Measurements from ENCODE around the gene TRPM8. TPM values are rescaled to one million over a fixed set of nuclear protein-coding genes. Genes with fewer than 3 reads are reported as not detected.

The TRPM8 gene
- polyA plus RNA-seq, 1 donor (not counting 4 experiments of a cell fraction or from before 2014, with no cell fraction given), result 0.04 TPM

GRCh38 chr2:234027641-234028040 lies 110.5 kb downstream of the TRPM8 start:
- Histone ChIP-seq H3K9ac (ENCODE audit: control insufficient read depth, extremely low read depth, insufficient read depth, low read length) (no peak overlapping the region), H3K27me3 (ENCODE audit: control insufficient read depth, extremely low read depth, insufficient read depth, low read length) (no peaks in the 10 kb centered on the region), H3K9me1 (ENCODE audit: control insufficient read depth, extremely low read depth, insufficient read depth, low read length) (no peaks in the 10 kb centered on the region), H3K27ac (ENCODE audit: control insufficient read depth, insufficient read depth, low read length) (no peak overlapping the region), H3K4me1 (ENCODE audit: control insufficient read depth, extremely low read depth, insufficient read depth, low read length) (peaks cover 20% of the 10 kb centered on the region), H3K79me2 (ENCODE audit: control insufficient read depth, insufficient read depth, low read length) (no peaks in the 10 kb centered on the region), H3K36me3 (ENCODE audit: control insufficient read depth in 2 of 2, extremely low read depth in 1 of 2, insufficient read depth in 2 of 2, low read length in 2 of 2) (no peaks in the 10 kb centered on the region), H4K20me1 (ENCODE audit: control insufficient read depth, extremely low read depth, insufficient read depth, low read length) (no peaks in the 10 kb centered on the region), H3K4me2 (ENCODE audit: control insufficient read depth, extremely low read depth, insufficient read depth, low read depth, low read length) (no peak overlapping the region), H2AFZ (ENCODE audit: control insufficient read depth, low read length) (no peak overlapping the region), H3K4me3 (ENCODE audit: control insufficient read depth in 2 of 3, extremely low read depth in 1 of 3, insufficient read depth in 2 of 3, low read depth in 1 of 3, low read length in 3 of 3) (no peak overlapping the region), H3K9me3 (ENCODE audit: control insufficient read depth, low read depth, low read length) (peaks cover 2% of the 10 kb centered on the region)
- TF ChIP-seq EZH2 (IDR thresholded peaks at IDR 0.05; ENCODE audit: low read length) (no peak), CTCF (optimal IDR thresholded peaks at IDR 0.05 in 1 of 3, IDR thresholded peaks at IDR 0.05 in 1 of 3, conservative IDR thresholded peaks at IDR 0.05 in 1 of 3; ENCODE audit: extremely low read depth in 1 of 3, insufficient read depth in 2 of 3, low read length in 3 of 3) (no peak)
- DNase-seq (ENCODE audit: low read depth, low spot score) (no peak), FAIRE-seq (no peak)
- dilution Hi-C loops (cut with MboI; ENCODE audit: extremely low pct_ligation_motif_present, low sequenced_read_pairs), result no loop called here

- Histone ChIP-seq H3K79me2 (ENCODE audit: control insufficient read depth, insufficient read depth, low read length) (no peaks in the 10 kb centered on the region), H3K9me1 (ENCODE audit: control insufficient read depth, extremely low read depth, insufficient read depth, low read length) (no peaks in the 10 kb centered on the region), H3K4me1 (ENCODE audit: control insufficient read depth, extremely low read depth, insufficient read depth, low read length) (peaks cover 20% of the 10 kb centered on the region), H3K9ac (ENCODE audit: control insufficient read depth, extremely low read depth, insufficient read depth, low read length) (no peak overlapping the region), H2AFZ (ENCODE audit: control insufficient read depth, low read length) (no peak overlapping the region), H3K27me3 (ENCODE audit: control insufficient read depth, extremely low read depth, insufficient read depth, low read length) (no peaks in the 10 kb centered on the region), H3K9me3 (ENCODE audit: control insufficient read depth, low read depth, low read length) (no peaks in the 10 kb centered on the region), H3K27ac (ENCODE audit: control insufficient read depth, insufficient read depth, low read length) (no peak overlapping the region), H3K4me3 (ENCODE audit: control insufficient read depth in 2 of 3, extremely low read depth in 1 of 3, insufficient read depth in 2 of 3, low read depth in 1 of 3, low read length in 3 of 3) (no peak overlapping the region), H3K36me3 (ENCODE audit: control insufficient read depth in 2 of 2, extremely low read depth in 1 of 2, insufficient read depth in 2 of 2, low read length in 2 of 2) (no peaks in the 10 kb centered on the region), H4K20me1 (ENCODE audit: control insufficient read depth, extremely low read depth, insufficient read depth, low read length) (no peaks in the 10 kb centered on the region), H3K4me2 (ENCODE audit: control insufficient read depth, extremely low read depth, insufficient read depth, low read depth, low read length) (no peak overlapping the region)
- no peak for FAIRE-seq
- TF ChIP-seq EZH2 (IDR thresholded peaks at IDR 0.05; ENCODE audit: low read length) (no peak), CTCF (optimal IDR thresholded peaks at IDR 0.05 in 1 of 3, IDR thresholded peaks at IDR 0.05 in 1 of 3, conservative IDR thresholded peaks at IDR 0.05 in 1 of 3; ENCODE audit: extremely low read depth in 1 of 3, insufficient read depth in 2 of 3, low read length in 3 of 3) (no peak)
- DNase-seq (ENCODE audit: low read depth, low spot score), result no peak
- dilution Hi-C loops (cut with MboI; ENCODE audit: extremely low pct_ligation_motif_present, low sequenced_read_pairs), result no loop called here
These were observed 112.1 kb downstream of the TRPM8 start for GRCh38 chr2:234029150-234029733.

Data from keratinocyte (primary cell).